HG03280 (cell line): ENCODE results near the gene ABCC9.
"Not testable (repeated sequence)": the region's sequence is repeated elsewhere in the genome, so short reads cannot be mapped to it uniquely, and the experiment has no call there.

Experiments used
- ATAC-seq: cut with Tn5 transposase; IDR thresholded peaks from one replicate; pipeline ENCODE4 v1.9.1; 2021; ENCODE audit warnings: mild to moderate bottlenecking, moderate library complexity; ENCODE audit not compliant: unreplicated experiment

ABCC9 gene

DNA sequence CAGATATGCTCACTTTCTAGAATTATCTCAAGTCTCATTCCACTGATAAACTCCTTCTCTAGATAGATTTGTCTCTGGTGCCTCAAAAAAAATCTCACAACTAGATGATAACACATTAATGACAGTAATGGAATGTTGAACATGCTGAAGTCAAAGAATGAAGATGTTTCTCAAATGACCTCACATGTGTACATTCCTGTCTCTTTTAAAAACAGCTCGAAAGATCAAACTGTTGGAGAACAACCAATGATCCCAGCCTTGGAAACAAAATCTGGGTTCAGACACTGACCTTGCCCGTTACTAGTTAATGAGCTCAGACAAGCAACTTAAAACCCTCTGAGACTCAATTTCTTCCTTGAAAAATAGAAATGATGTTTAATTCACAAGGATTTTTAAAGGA is 122.0 kb downstream of the ABCC9 start:
- no peak for ATAC-seq

DNA sequence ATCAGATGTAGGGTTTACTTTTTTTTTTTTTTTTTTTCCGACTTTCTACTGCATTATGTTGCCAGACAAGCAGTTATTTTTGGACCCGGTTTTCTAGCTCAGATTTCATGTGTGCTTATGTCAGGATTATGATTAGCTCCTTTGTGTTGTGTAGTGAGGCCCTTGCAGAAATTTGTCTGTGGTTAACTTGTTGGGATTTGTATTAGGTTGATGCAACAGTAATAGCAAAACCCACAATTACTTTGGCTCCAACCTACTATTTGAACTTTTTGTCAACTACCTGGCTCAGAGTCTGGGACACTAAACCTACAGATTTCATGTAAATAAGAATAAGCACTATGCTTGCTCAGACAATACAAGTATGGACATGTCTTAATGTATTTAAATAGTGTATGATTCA is 122.6 kb downstream of the ABCC9 start:
- no peak for ATAC-seq

DNA sequence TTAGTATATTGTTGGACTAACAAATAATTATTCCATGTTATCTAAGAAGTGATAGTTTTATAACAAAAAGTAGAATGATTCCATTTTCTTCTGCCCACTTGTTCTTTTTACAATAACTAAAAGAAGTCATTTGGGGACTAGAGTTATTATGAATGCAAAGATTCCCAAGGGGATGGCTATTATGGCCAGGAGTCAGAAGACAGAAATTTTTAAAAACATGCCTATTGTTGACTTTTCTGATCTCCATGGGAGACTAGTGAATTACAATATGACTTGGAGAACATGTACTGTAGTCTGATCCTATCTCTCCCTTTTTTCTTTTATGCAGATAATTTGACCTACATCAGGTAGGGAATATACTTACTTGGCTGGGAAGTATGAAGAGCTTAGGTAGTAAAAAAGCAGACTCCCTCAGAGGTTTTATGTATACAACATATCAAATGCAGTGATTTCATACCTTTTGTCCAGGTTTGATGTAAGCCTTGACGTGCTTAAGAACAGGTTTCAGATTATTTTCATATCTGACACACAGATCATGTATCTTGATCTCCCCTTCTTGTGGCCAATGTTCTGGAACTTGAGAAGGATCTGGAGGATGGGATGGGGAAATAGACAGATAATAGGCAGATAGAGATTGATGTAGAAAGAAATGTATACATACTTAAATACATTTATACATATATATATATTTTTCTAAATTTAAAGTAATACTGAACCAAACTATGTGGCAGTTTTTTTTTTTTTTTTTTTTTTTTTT is 125.7 kb downstream of the ABCC9 start:
- no peak for ATAC-seq

DNA sequence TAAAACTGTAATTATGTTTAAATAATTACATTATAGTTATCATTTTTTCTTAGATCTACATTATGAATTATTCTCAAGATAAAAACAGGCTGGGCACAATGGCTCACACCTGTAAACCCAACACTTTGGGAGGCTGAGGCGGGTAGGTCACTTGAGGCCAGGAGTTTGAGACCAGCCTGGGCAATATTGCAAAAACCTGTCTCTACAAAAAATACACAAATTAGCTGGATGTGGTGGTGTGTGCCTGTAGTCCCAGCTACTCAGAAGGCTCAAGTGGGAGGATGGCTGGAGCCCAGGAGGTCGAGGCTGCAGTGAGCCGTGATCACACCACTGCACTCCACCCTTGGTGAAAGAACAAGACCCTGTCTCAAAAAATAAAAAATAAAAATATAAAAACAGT is 126.4 kb downstream of the ABCC9 start:
- no peak for ATAC-seq

DNA sequence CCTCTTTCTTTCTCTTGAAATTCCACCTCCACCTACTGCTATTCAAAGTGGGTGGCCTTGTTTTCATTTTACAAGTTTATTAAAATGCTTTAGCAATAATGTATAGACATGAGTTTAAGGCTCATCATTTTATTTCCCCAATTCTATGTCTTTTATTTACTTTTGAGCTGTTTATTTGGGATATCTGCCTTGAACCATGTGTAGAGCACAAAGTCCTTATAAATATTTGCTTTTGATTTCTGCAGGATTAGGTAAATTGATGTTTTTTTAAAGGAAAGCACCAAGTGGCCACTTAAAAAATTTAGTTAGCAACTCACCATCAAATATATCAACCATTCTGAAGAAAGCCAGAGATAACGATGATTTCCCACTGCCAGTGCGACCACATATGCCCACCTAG is 126.9 kb downstream of the ABCC9 start:
- ATAC-seq, result no peak

DNA sequence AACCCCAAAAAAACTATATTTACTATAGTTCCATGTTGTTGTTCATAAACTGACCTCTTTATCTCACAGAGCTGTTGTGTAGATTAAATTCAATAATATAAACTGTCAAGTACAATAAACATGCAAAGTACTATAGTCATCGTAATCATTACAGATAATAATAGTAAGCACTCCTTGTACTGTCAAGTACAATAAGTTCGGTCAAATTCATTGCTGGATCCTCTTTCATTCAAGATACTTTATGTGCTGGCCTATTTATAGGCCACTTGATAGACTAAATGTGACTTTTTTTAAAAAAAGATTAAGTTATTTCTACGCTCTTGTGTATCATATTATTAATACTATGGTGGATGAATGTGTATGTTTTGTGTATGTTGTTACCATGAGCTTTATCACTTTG is 127.5 kb downstream of the ABCC9 start:
- ATAC-seq, result no peak

DNA sequence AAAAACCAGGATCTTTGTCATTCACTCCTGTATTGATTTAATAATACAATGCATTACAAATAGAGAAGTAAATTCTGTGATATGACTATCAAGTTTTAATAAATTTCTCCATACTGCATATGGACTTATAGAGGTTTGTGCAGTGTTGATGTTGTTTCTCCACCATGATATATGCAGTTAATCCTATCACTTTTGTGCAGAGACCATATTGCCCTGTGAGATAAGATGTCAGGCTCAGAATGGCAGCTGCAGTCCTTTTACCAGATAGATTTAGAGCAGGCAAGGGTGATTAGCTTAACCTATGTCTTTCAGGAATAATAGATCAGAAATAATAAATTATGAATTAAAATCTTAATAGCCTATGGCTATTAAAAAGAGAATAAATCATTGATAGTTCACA is 128.1 kb downstream of the ABCC9 start:
- ATAC-seq, result no peak

DNA sequence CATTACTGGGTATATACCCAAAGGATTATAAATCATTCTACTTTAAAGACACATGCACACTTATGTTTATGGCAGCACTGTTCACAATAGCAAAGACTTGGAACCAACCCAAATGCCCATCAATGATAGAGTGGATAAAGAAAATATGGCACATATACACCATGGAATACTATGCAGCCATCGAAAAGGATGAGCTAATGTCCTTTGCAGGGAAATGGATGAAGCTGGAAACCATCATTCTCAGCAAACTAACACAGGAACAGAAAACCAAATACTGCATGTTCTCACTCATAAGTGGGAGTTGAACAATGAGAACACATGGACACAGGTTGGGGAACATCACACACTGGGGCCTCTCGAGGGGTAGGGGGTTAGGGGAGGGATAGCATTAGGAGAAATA is 128.9 kb downstream of the ABCC9 start:
- ATAC-seq, result not testable (repeated sequence)

DNA sequence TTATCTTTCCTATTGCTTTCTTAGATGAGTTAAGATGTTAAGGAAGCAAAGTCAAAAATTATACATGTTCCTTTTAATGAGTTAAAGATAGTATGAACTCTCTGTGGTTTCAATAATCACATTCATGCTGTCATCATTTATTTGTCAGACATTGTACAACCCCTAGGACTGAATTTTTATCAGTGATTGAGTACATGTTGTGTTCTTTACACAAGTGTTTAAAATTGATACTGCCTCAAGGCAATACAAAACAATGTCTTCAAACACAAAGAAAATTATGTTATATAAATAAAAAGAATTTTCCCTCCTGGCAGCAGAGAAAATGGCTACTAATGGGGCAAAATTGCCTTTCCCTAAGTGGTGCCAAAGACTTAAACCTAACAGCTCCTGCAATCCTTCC is 132.1 kb downstream of the ABCC9 start:
- ATAC-seq, result no peak

DNA sequence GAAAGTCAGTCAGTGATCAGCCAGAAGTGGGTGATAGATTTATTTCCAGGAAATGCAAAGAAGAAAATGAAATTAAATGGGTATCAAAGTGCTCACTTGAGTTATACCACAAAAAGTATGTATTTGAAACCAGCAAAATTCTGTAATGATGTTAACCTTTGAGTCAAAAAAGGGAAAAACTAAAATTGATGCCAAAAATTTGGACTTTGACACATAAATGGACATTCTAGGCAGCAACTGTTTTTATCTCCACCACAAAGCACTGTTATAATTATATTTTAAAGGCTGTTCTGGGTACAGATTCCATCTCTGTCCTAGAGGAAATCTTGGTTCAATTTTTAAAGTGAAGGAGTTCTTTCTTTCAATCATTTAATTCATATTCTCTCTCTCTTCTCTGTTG is 135.0 kb downstream of the ABCC9 start:
- ATAC-seq, result no peak

DNA sequence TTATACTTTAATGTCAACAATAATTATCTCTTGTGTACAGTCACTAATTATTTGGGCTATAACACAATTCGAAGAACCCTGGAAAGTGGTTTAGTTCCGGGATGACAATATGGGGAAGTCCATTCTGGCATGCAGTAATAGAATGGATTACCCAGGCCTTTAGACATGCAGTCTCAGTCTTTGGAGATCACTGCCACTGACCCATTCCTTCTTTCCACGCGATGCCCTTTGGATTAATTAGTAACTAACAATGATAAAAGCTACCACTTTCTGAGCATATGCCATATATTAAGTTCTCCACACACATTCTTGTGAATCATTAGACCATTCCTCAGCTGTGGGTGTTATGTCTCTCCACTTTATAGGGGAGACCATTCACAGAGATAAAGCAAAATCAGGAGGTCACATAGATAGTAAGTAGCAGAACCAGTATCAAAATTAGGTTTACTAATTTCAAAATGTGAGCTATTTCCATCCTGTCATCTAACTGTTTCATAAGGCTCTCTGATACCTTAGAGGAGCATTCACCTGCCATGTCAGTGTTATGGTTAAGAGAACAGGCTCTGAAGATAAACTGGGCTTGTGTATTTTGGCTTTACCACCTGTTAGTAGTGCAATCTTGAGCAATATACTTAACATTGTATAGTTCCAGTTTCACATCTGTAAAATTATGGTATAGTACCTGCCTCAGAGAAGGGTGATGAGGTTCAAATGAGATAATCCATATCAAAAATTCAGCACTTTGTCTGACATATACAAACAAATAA is 139.5 kb downstream of the ABCC9 start:
- no peak for ATAC-seq

DNA sequence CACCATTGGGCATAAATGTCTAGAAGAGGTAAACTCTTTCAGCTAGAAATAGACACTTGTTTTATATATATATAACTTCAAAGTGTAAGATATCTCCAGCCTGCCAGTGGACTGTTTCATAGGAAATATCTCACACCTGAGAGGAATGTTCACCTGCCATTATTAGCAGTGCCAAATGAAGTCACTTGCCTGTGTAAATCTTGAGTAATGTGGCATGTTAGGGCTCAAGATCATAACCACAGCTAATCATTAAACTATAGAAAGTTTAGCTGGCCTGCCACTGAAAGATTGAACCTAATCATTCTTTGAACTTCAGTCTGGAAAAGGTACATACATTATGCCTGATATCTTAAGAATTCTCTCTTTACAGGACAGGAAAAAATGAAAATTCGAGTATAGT is 141.2 kb downstream of the ABCC9 start:
- ATAC-seq, result no peak

DNA sequence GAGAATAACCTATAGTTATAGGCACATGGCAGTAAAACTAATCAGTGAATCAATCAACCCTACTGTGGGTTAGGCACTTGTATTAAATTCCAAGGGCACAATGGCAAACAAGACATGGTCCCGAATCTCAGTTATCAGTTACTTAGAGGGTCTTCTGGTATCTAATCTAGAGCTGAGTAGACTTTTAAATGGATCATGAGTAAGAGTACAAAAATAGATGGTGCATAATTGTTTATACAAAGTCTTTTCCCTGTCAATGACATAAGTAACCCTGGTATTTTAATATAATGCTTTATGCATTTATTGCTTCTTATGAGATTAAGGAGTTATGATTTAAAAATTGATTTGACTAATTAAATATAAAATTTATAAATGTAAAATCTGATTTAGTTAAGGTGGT is 143.7 kb downstream of the ABCC9 start:
- ATAC-seq, result no peak

DNA sequence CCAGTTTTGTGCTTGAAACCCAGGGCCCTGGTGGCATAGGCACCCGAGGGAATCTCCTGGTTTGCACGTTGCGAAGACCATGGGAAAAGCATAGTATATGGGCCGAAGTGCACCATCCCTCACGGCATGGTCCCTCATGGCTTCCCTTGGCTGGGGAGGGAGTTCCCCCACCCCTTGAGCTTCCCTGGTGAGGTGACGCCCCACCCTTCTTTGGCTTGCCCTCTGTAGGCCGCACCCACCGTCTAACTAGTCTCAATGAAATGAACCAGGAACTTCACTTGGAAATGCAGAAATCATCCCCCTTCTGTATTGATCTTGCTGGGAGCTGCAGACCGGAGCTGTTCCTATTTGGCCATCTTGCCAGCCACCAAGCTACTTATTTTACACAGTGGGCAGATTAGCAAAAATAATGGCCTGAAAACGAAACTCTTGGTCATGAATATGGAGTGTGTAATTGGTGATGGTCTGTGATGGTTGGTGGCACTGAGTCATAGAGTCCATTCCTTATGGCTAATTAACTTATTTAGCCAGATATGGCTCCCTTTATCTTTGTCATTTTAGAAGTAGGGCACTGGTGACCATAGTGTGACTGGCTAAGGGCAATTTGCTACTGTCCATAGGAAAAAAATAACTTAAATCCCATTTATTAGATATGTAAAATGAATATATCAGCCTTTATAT is 145.4 kb downstream of the ABCC9 start:
- ATAC-seq, result no peak

DNA sequence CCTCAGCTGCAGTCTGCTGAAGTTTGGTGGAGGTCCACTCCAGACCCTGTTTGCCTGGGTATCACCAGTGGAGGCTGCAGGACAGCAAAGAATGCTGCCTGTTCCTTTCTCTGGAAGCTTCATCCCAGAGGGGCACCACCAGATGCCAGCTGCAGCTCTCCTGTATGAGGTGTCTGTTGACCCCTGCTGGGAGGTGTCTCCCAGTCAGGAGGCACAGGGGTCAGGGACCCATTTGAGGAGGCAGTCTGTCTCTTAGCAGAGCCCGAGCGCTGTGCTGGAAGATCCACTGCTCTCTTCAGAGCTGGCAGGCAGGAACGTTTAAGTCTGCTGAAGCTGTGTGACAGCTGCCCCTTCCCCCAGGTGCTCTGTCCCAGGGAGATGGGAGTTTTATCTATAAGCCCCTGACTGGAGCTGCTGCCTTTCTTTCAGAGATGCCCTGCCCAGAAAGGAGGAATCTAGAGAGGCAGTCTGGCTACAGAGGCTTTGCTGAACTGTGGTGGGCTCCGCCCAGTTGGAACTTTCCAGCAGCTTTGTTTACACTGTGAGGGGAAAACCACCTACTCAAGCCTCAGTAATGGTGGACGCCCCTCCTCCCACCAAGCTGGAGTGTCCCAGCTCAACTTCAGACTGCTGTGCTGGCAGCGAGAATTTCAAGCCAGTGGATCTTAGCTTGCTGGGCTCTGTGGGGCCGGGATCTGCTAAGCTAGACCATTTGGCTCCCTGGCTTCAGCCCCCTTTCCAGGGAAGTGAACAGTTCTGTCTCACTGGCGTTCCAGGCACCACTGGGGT is 146.2 kb downstream of the ABCC9 start:
- ATAC-seq, result not testable (repeated sequence)

DNA sequence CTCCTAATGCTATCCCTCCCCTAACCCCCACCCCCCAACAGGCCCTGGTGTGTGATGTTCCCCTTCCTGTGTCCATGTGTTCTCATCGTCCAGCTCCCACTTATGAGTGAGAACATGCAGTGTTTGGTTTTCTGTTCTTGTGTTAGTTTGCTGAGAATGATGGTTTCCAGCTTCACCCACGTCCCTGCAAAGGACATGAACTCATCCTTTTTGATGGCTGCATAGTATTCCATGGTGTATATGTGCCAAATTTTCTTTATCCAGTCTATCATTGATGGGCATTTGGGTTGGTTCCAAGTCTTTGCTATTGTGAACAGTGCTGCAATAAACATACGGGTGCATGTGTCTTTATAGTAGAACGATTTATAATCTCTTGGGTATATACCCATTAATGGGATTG is 151.5 kb downstream of the ABCC9 start:
- ATAC-seq, result not testable (repeated sequence)

DNA sequence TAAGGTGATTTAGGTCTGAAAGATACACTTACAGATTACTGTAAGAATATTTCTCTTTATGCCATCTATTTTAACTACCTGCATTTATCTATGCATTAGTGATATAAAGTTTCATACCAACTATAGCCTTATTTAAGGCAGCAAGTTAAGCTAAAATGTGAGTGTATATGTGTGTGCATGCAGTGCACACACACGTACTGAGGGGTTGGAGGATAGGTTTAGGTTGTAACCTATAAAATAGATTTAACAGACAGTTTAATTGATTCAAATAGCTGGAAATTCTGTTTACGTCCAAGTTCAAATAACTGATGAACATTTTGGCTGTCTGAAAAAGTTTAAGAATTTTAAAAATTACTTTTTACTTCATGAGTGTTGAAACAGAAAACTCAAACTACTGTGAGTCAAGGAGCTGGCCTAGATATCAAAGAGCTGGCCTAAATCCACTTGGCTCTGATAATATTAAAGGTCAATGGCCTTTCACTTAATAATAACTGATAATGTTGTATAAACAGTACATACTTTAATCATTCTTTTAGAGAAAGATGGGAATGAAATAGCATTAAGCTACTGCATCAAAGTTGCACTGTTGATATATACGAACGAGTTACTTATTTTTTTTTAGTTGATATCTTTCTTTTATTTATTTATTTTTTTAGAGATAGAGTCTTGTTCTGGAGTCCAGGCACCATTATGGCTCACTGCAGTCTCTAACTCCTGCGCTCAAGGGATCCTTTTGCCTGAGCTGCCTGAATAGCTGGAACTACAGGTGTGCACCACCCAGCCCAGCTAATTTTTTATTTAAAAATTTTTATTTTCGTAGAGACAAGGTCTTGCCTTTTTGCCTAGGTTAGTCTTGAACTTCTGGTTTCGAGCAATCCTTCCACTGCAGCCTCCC is 152.9 kb downstream of the ABCC9 start:
- no peak for ATAC-seq

DNA sequence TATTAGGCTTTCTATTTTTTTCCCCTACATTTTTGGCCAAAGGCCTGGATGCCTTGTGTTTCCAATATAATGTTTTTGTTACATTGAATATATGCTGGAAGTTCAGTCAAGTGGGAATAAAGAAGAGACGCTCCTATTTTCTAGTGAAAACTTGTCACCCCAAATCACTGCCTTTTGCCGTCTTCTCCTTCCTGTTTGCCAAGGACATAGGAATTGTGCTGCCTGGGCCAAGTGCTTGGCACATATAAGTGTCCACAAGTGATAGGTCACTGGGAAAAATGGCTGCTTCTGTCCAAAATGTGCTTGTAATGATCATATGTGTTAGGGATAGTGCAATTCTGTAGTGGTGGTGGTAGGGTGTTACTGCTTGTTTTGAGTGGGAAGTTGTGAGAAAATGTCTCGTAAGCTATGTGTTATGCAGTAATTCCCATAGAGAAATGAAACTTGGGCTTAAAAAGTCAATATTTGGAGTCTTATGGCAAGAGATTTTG is 155.1 kb downstream of the ABCC9 start:
- ATAC-seq, result no peak

DNA sequence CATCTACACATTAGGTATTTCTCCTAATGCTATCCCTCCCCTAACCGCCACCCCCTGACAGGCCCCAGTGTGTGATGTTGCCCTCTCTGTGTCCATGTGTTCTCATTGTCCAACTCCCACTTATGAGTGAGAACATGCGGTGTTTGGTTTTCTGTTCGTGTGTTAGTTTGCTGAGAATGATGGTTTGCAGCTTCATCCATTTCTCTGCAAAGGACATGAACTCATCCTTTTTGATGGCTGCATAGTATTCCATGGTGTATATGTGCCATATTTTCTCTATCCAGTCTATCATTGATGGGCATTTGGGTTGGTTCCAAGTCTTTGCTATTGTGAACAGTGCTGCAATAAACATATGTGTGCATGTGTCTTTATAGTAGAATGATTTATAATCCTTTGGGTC is 158.5 kb downstream of the ABCC9 start:
- not testable (repeated sequence) for ATAC-seq

DNA sequence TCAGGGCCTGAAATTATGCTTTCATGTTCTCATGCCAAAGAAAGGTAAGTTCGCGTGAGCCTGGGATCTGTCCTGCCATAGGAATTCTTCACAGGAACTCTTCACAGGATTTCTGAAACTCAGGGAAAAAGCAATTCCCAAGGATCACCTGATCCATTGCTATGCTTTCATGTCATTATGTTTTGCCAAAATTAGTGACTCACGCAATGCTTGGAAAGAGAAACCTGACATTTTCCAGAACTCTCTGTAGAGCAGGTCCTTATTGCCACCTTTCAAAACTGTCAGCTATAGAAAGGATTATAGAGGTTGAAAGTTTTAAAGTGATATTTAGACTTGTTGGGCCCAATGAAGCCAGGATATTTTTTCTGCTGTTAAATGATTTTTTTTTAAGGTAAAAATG is 160.4 kb downstream of the ABCC9 start:
- ATAC-seq, result no peak
